NCI-H460 (cell line): ENCODE data around the gene LILRB3. TPM values are rescaled to one million over a fixed set of nuclear protein-coding genes. Genes with fewer than 3 reads are reported as not detected.
A peak's percentile ranks its signal among the peaks of the same experiment; 100 is the strongest.
"Not testable (repeated sequence)": the region's sequence is repeated elsewhere in the genome, so short reads cannot be mapped to it uniquely, and the experiment has no call there.

ENCODE experiments used
- DNase-seq: peaks from one replicate; pipeline ENCODE4 v3.0.0-alpha.2; 2016; ENCODE audit warnings: low read depth; ENCODE audit errors: extremely low read depth
- total RNA-seq: library from RNA; depleted of rRNA; stranded (reverse); fragments of >200 nt; shearing (Covaris generic); gene quantifications from 2 replicates; pipeline ENCODE4 v1.2.3, GENCODE V29; 2014

LILRB3 gene
- total RNA-seq, 1 experiment from 2014 or later: not detected

DNA sequence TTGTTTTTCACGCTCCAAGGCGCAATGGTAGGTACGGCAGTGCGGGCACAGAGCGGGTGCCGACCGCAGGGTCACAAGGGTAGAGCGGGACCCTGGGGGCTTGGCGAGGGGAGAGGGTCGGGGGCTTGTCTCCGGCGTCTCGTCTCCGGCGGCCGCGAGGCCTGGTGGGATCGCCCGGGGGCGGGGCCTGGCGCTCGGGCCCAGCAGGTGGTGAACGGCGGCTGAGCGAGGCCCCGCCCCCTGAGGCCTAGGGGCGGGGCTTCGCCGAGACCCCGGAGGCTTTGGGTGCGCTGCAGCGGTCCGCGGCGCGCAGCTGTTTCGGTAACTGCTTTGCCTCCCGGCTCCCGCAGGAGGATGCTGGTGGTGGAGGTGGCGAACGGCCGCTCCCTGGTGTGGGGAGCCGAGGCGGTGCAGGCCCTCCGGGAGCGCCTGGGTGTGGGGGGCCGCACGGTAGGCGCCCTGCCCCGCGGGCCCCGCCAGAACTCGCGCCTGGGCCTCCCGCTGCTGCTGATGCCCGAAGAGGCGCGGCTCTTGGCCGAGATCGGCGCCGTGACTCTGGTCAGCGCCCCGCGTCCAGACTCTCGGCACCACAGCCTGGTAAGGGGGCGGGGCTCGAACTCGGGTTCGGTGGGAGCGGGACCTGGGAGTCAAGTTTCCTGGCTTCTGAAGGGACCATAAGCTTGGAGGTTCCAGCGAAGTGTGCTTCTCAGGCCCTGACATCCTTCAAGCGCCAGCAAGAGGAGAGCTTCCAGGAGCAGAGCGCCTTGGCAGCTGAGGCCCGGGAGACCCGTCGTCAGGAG, 31.6 kb downstream of the LILRB3 start, which contains the start of gene TSEN34:
Gene TSEN34 (plus strand): TSS at position 298 of the 800 bp plus-strand sequence. CDS start 57 bp downstream, at position 355.
- DNase-seq: peak; percentile 60

GRCh38 chr19:54190503-54191010, 32.2 kb downstream of the LILRB3 start:
- peak; percentile 98 for DNase-seq

GRCh38 chr19:54189735-54190502, 32.9 kb downstream of the LILRB3 start:
- DNase-seq: peak; percentile 99

GRCh38 chr19:54189145-54189734, 33.6 kb downstream of the LILRB3 start, which contains the start of gene MBOAT7:
TSS of gene MBOAT7 (minus strand) at chr19:54189580. CDS start at chr19:54188508, 1,072 bp downstream.
- no peak for DNase-seq

DNA sequence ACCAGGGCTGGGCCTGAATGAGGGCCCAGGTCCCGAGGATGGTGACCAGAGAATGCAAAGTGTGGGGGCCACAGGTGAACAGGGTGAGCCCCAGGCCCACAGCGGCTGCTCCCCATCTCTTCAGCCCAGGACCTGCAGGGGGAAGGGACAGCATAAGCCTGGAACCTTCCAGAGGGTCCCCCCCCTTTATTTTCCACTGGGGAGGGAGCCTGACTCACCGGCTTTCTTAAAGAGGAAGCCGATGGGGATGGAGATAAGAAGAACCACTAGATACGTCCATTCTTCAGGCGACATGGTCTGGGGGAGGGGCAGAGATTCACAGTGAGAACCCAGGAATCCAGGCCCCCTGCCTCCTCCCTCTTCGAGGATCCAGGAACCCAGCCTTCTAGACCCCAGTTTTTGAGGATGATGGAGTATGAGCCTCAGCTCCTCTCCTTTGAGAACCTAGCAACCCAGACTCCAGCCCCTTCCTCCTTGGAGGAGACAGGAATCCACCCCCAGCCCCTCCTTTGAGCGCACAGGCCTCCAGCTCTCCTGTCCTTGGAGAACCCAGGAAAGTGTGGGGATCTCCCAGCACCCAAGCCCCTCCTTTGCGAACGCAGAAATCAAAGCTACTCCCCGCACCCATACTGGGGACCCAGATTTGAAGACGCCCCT, 34.5 kb downstream of the LILRB3 start:
- no peak for DNase-seq

GRCh38 chr19:54186934-54187381, 35.8 kb downstream of the LILRB3 start:
- no peak for DNase-seq

- DNase-seq: no peak
Measured at GRCh38 chr19:54186351-54186750, 36.5 kb downstream of the LILRB3 start.

DNA sequence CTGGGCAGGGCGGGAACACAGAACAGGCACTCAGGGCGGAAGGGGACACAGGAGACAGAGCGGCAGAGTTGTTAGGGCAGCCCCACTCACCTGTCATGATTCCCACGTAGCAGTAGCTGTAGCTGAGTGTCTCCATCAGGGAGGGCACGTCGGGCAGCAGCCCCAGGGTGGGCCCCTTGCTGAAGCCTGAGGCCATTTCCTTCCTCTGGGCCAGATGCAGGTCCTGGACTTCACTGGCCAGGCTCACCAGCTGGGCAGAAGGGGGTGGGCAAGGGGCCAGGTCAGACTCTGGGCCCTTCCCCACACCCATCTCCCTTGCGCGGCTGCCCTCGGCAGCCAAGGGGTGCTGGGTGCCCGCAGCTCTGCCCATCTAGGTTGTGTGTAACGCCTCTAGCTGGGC, 39.4 kb downstream of the LILRB3 start:
- DNase-seq: no peak

DNA sequence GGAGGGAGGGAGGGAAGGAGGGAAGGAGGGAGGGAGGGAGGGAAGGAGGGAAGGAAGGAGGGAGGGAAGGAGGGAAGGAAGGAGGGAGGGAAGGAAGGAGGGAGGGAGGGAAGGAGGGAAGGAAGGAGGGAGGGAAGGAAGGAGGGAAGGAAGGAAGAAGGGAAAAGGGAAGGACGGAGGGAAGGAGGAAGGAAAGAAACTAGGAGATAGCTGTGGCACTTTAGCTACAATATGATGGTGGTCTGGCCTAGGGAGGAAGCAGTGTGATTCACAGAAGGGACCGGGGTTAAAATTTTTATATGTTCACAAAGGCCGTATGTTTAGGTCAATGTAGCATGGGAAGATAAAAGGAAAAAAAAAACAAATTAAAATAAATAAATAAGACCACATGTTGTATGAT, 40.9 kb downstream of the LILRB3 start:
- not testable (repeated sequence) for DNase-seq

GRCh38 chr19:54180691-54181091, 42.1 kb downstream of the LILRB3 start:
- no peak for DNase-seq

DNA sequence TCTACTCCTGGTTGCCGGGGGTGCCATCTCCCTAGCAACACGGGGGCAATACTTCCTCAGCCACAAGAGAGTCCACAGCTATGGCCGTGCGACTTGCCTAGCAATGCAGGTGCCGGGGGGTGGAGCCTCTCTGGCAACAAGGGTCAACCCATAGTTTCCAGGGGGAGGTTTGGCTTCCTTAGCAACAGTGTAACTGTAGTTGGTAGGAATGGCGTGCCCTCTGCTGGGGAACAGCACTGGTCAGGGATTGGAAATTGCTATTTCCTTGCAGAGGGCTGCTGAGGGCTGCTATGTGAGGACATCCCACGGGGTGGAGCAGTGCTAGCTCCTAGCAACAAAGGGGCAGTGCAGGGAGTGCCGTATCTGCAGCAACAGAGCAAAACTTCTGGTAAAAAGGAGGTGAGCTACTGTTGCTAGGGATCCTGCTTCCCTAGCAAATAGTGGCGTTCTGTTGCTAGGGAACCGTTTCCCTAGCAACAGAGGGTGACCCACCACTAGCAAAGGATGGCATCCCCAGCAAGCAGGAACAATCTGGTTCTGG, 42.8 kb downstream of the LILRB3 start:
- no peak for DNase-seq

- no peak for DNase-seq
Measured at GRCh38 chr19:54179262-54179852, 43.5 kb downstream of the LILRB3 start.

- DNase-seq: no peak
Measured at GRCh38 chr19:54178581-54179261, 44.1 kb downstream of the LILRB3 start.

GRCh38 chr19:54173951-54174834, 48.6 kb downstream of the LILRB3 start:
- no peak for DNase-seq

- no peak for DNase-seq
Measured at GRCh38 chr19:54173359-54173699, 49.5 kb downstream of the LILRB3 start.

GRCh38 chr19:54172471-54173358, 50.1 kb downstream of the LILRB3 start, which contains the start of gene TMC4:
TSS of gene TMC4 (minus strand) at chr19:54173160. CDS start at chr19:54173117, 43 bp downstream.
- DNase-seq: no peak
